WERI-Rb-1 (cell line): ENCODE results near the gene CRMP1.
A peak's percentile ranks its signal among the peaks of the same experiment; 100 is the strongest.

Experiments
- DNase-seq: peaks from one replicate; pipeline ENCODE4 v3.0.0-alpha.2; 2020
- H3K27ac ChIP-seq: fragments of 250-450 bp; sonication (Bioruptor Pico); 2 replicates; pipeline ENCODE4 v1.5.1; 2020; ENCODE audit warnings: mild to moderate bottlenecking, moderate library complexity
- H3K27me3 ChIP-seq: fragments of 250-450 bp; sonication (Bioruptor Pico); 2 replicates; pipeline ENCODE4 v1.5.1; 2021; ENCODE audit warnings: mild to moderate bottlenecking, low read depth, moderate library complexity; ENCODE audit not compliant: insufficient read depth, severe bottlenecking
- H3K36me3 ChIP-seq: fragments of 250-450 bp; sonication (Bioruptor Pico); 2 replicates; pipeline ENCODE4 v1.5.1; 2020; ENCODE audit warnings: mild to moderate bottlenecking, moderate library complexity
- H3K4me3 ChIP-seq: 2 replicates; pipeline ENCODE4 v1.5.1; 2011; ENCODE audit warnings: low read depth, mild to moderate bottlenecking, control low read depth, low read length
- H3K9me3 ChIP-seq: fragments of 250-450 bp; sonication (Bioruptor Pico); 2 replicates; pipeline ENCODE4 v1.5.1; 2021; ENCODE audit warnings: mild to moderate bottlenecking, moderate library complexity; ENCODE audit not compliant: severe bottlenecking
- TF ChIP-seq, protein P1 (sequence below): IDR thresholded peaks from 2 replicates; pipeline ENCODE4 v1.5.1; 2011; ENCODE audit warnings: low read depth, mild to moderate bottlenecking, control low read depth, inconsistent platforms, low read length

Gene CRMP1

DNA sequence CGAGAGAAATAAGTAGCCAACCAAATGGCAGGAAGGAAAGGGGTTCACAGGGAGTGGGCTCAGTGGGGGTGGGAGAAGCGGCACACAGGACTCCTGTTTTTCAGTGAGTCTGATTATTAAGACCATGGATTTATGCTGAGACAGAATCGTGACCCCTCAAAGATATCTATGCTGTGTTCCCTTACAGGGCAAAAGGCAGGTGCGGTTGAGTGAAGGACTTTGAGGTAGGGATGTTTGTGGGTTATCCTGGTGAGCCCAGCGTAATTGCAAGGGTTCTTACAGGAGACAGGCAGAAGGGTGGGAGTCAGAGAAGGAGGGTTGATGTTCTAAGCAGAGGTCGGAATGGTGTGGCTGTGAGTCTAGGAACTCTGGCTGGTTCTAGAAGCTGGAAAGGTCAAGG is 108.9 kb downstream of the CRMP1 start:
- Histone ChIP-seq H3K36me3 (peaks cover 63% of the 10 kb centered on the region), H3K27ac (no peak overlapping the region), H3K27me3 (no peaks in the 10 kb centered on the region), H3K9me3 (peaks cover 3% of the 10 kb centered on the region), H3K4me3 (no peak overlapping the region)
- no peak for DNase-seq
- TF ChIP-seq, protein P1, sequence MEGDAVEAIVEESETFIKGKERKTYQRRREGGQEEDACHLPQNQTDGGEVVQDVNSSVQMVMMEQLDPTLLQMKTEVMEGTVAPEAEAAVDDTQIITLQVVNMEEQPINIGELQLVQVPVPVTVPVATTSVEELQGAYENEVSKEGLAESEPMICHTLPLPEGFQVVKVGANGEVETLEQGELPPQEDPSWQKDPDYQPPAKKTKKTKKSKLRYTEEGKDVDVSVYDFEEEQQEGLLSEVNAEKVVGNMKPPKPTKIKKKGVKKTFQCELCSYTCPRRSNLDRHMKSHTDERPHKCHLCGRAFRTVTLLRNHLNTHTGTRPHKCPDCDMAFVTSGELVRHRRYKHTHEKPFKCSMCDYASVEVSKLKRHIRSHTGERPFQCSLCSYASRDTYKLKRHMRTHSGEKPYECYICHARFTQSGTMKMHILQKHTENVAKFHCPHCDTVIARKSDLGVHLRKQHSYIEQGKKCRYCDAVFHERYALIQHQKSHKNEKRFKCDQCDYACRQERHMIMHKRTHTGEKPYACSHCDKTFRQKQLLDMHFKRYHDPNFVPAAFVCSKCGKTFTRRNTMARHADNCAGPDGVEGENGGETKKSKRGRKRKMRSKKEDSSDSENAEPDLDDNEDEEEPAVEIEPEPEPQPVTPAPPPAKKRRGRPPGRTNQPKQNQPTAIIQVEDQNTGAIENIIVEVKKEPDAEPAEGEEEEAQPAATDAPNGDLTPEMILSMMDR, result no peak

DNA sequence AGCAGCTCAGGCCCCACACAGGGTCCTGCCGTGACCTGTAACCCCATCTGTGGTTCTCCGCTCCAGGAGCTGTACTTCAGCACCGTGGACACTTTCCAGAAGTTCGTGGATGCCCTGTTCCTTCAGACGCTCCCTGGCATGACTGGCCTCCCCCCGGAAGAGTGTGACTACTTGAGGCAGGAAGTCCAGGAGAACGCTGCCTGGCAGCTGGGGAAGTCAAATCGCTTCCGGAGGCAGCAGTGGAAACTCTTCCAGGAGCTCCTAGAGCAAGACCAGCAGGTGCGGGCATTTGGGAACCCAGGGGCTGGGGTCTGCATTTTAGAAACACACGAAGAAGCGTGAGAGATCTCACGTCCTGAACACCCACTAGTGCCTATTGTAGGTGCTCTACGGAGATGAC is 109.4 kb downstream of the CRMP1 start:
- no peak for DNase-seq

DNA sequence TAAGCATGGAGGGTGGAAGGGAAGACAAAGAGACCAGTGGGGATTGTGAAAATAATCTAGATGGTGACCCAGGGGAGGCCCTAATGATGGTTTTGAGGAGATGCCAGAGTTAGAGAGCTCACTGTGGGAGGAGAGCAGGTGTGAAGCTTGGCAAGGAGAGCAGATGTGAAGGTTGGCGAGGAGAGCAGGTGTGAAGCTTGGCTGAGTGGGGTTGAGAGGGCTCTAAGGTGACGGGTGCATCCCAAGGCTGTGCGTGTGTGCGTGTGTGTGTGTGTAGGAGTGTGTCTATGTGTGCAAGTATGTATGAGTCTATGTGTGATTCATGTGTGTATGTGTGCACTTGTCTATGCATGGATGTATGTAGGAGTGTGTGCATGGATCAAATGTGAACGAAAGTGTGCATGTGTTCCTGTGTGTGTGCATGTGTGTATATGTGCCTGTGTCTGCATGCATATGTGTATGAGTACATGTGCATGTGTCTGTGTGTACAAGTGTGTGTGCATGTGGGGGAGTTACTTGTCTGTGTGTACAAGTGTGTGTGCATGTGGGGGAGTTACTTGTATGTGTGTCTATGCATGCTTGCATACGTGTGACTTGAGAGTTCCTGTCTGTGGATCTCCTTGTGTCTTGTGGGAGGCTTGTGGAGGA is 109.9 kb downstream of the CRMP1 start:
- Histone ChIP-seq H3K4me3 (no peak overlapping the region), H3K27ac (no peak overlapping the region), H3K36me3 (peaks cover 53% of the 10 kb centered on the region), H3K27me3 (no peaks in the 10 kb centered on the region), H3K9me3 (peaks cover under 1% of the 10 kb centered on the region)
- TF ChIP-seq, protein P1, result no peak
- DNase-seq, result no peak

More for the DNA sequence above, 109.4 kb downstream of the CRMP1 start:
- peaks cover 58% of the 10 kb centered on the region for H3K36me3 ChIP-seq
- TF ChIP-seq, protein P1, result no peak
- H3K27me3 ChIP-seq, result no peaks in the 10 kb centered on the region
- peaks cover 3% of the 10 kb centered on the region for H3K9me3 ChIP-seq
- no peak overlapping the region for H3K27ac ChIP-seq
- H3K4me3 ChIP-seq, result no peak overlapping the region

DNA sequence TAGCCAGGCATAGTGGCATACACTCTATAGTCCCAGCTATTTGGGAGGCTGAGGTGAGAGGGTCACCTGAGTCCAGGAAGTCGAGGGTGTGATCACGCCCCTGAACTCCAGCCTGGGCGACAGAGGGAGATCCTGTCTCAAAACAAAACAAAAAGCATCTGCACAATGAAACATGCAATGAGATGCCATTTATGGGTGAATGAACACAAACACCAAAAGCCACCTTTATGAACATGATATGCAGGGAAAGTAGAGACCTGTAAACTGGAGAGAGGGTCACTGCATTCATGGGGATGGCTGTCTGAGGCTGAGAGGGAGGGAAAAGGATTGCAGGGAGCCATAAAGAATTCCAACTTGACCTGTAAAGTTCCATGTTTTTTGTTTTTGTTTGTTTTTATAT is 111.2 kb downstream of the CRMP1 start:
- no peak overlapping the region for H3K27ac ChIP-seq
- no peak overlapping the region for H3K4me3 ChIP-seq
- no peaks in the 10 kb centered on the region for H3K27me3 ChIP-seq
- peaks cover 11% of the 10 kb centered on the region for H3K9me3 ChIP-seq
- TF ChIP-seq, protein P1, result no peak
- no peak for DNase-seq
- H3K36me3 ChIP-seq, result peaks cover 49% of the 10 kb centered on the region

DNA sequence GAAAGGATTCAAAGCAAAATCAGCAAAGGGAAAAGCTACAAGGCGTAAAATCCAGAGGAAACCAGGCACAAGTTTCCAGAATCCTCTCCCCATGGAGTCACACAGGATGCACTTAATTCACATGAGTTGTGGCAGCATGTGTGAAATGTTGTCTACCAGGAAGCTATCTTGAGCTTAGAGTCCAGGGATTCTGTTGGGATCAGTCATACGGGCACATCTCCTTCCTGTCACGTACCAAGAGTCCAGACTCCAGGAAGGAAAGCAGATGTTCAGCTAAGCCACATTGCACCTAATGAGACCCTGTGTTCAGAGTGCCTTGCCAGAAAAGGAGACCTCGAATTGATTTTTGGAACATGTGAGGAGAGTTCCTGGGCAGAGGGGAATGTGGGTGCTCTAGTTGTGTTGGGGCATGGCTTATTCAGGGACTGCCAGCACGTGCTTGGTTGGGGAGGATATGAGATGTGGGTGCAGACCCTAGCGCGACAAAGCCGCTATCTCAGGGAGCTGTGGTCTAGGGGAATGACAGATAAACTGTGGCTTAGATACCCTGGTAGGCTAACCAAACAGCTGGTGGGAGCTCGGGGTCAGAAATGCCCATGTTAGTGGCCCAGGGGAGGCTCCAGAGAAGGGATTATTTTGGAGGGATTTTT is 111.9 kb downstream of the CRMP1 start:
- H3K9me3 ChIP-seq, result peaks cover 18% of the 10 kb centered on the region

More for the DNA sequence above, 111.9 kb downstream of the CRMP1 start:
- Histone ChIP-seq H3K36me3 (peaks cover 50% of the 10 kb centered on the region), H3K27ac (no peak overlapping the region), H3K4me3 (no peak overlapping the region), H3K27me3 (no peaks in the 10 kb centered on the region)
- TF ChIP-seq, protein P1, result no peak
- peak; percentile 2 for DNase-seq
